ENCODE measurements around the gene SDK1. TPM values are rescaled to one million over a fixed set of nuclear protein-coding genes. Genes with fewer than 3 reads are reported as not detected.

Gene SDK1
- total and polyA plus RNA-seq, 4 donors = 0.12 to 0.47 (median 0.36) TPM

- TF ChIP-seq, protein P1, sequence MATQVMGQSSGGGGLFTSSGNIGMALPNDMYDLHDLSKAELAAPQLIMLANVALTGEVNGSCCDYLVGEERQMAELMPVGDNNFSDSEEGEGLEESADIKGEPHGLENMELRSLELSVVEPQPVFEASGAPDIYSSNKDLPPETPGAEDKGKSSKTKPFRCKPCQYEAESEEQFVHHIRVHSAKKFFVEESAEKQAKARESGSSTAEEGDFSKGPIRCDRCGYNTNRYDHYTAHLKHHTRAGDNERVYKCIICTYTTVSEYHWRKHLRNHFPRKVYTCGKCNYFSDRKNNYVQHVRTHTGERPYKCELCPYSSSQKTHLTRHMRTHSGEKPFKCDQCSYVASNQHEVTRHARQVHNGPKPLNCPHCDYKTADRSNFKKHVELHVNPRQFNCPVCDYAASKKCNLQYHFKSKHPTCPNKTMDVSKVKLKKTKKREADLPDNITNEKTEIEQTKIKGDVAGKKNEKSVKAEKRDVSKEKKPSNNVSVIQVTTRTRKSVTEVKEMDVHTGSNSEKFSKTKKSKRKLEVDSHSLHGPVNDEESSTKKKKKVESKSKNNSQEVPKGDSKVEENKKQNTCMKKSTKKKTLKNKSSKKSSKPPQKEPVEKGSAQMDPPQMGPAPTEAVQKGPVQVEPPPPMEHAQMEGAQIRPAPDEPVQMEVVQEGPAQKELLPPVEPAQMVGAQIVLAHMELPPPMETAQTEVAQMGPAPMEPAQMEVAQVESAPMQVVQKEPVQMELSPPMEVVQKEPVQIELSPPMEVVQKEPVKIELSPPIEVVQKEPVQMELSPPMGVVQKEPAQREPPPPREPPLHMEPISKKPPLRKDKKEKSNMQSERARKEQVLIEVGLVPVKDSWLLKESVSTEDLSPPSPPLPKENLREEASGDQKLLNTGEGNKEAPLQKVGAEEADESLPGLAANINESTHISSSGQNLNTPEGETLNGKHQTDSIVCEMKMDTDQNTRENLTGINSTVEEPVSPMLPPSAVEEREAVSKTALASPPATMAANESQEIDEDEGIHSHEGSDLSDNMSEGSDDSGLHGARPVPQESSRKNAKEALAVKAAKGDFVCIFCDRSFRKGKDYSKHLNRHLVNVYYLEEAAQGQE (IDR thresholded peaks at IDR 0.05) = no peak
- no peak for TF ChIP-seq YY1 (IDR thresholded peaks at IDR 0.05)
- no peak for TF ChIP-seq SP1 (IDR thresholded peaks at IDR 0.05)
- TF ChIP-seq HNF4A (conservative IDR thresholded peaks at IDR 0.05) = no peak
- no peak for TF ChIP-seq GABPA (IDR thresholded peaks at IDR 0.05 in 1 of 2, conservative IDR thresholded peaks at IDR 0.05 in 1 of 2)
- no peak for TF ChIP-seq HNF4G (IDR thresholded peaks at IDR 0.05)
Observed at GRCh38 chr7:3974329-3974728, 673.3 kb downstream of the SDK1 start (continued).

DNA sequence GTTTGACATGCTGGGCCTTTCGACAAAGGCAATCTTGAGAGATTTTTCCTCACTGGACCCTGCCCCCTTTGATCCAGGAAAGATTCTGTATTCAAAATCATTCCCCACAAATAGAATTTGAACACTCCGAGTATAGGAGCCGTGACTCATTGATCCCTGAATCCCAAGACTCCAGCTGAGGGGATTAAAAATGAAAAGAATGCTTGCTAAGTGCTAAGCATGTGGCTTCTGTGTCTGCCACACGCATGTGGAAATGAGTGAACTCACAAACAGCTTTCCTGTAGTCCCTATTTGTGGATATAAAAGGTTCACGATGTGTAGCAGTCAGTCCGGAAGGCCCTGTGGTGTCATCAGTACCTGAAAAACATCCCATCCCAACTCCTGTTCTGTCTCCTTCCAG, 674.3 kb downstream of the SDK1 start:
- Histone ChIP-seq H3K4me3 (ENCODE audit: low read depth in 1 of 3, low read length in 3 of 3) (no peak overlapping the region), H3K4me1 (ENCODE audit: control insufficient read depth in 4 of 4, insufficient read depth in 4 of 4, low read length in 3 of 4) (no peaks in the 10 kb centered on the region), H3K9ac (ENCODE audit: low read depth in 1 of 2, low read length in 2 of 2) (no peak overlapping the region), H3K27ac (ENCODE audit: low read depth in 1 of 2, low read length in 2 of 2) (no peak overlapping the region), H3K36me3 (ENCODE audit: control insufficient read depth in 4 of 4, insufficient read depth in 3 of 4, low read depth in 1 of 4, low read length in 3 of 4) (no peaks in the 10 kb centered on the region), H3K27me3 (ENCODE audit: control insufficient read depth in 4 of 4, insufficient read depth in 4 of 4, low read length in 3 of 4) (no peaks in the 10 kb centered on the region), H3K9me3 (ENCODE audit: control insufficient read depth in 4 of 4, low read length in 3 of 4) (no peaks in the 10 kb centered on the region)
- no peak for DNase-seq (ENCODE audit: low spot score)
- no peak for TF ChIP-seq FOXA2 (IDR thresholded peaks at IDR 0.05)
- no peak for TF ChIP-seq GABPA (IDR thresholded peaks at IDR 0.05 in 1 of 2, conservative IDR thresholded peaks at IDR 0.05 in 1 of 2)
- TF ChIP-seq, protein P1 (IDR thresholded peaks at IDR 0.05) = no peak
- TF ChIP-seq, protein P2, sequence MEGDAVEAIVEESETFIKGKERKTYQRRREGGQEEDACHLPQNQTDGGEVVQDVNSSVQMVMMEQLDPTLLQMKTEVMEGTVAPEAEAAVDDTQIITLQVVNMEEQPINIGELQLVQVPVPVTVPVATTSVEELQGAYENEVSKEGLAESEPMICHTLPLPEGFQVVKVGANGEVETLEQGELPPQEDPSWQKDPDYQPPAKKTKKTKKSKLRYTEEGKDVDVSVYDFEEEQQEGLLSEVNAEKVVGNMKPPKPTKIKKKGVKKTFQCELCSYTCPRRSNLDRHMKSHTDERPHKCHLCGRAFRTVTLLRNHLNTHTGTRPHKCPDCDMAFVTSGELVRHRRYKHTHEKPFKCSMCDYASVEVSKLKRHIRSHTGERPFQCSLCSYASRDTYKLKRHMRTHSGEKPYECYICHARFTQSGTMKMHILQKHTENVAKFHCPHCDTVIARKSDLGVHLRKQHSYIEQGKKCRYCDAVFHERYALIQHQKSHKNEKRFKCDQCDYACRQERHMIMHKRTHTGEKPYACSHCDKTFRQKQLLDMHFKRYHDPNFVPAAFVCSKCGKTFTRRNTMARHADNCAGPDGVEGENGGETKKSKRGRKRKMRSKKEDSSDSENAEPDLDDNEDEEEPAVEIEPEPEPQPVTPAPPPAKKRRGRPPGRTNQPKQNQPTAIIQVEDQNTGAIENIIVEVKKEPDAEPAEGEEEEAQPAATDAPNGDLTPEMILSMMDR (IDR thresholded peaks at IDR 0.05; ENCODE audit: low read depth, low read length, missing input control) = no peak
- TF ChIP-seq, protein P3, sequence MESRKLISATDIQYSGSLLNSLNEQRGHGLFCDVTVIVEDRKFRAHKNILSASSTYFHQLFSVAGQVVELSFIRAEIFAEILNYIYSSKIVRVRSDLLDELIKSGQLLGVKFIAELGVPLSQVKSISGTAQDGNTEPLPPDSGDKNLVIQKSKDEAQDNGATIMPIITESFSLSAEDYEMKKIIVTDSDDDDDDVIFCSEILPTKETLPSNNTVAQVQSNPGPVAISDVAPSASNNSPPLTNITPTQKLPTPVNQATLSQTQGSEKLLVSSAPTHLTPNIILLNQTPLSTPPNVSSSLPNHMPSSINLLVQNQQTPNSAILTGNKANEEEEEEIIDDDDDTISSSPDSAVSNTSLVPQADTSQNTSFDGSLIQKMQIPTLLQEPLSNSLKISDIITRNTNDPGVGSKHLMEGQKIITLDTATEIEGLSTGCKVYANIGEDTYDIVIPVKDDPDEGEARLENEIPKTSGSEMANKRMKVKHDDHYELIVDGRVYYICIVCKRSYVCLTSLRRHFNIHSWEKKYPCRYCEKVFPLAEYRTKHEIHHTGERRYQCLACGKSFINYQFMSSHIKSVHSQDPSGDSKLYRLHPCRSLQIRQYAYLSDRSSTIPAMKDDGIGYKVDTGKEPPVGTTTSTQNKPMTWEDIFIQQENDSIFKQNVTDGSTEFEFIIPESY (IDR thresholded peaks at IDR 0.05) = no peak
- no peak for TF ChIP-seq FOXA1 (IDR thresholded peaks at IDR 0.05)
- no peak for TF ChIP-seq RAD21 (IDR thresholded peaks at IDR 0.05)
- TF ChIP-seq HNF4G (IDR thresholded peaks at IDR 0.05) = no peak
- no peak for TF ChIP-seq MAX (IDR thresholded peaks at IDR 0.05)
- no peak for TF ChIP-seq SP1 (IDR thresholded peaks at IDR 0.05)
- TF ChIP-seq JUND (IDR thresholded peaks at IDR 0.05) = no peak
- TF ChIP-seq RXRA (IDR thresholded peaks at IDR 0.05) = no peak
- no peak for TF ChIP-seq EGR1 (IDR thresholded peaks at IDR 0.05; ENCODE audit: low read depth in 2 of 2)
- TF ChIP-seq TAF1 (conservative IDR thresholded peaks at IDR 0.05) = no peak
- WGBS = 95% methylated on average over 6 of the region's 6 CpGs

Data from liver (tissue), 9 donors.